Breast epithelium (tissue), 3 donors: ENCODE data around the gene KIF21A.

Source experiments
- POLR2A ChIP-seq: fragments of 450-650 bp; IDR thresholded peaks from one replicate; pipeline ENCODE4 v1.6.1; 2016; ENCODE audit warnings: antibody characterized with exemption, mild to moderate bottlenecking, moderate library complexity
- POLR2AphosphoS5 ChIP-seq, 3 donors: sonication (generic); formaldehyde crosslinking; IDR thresholded peaks; one replicate each; pipeline ENCODE4 v1.6.1; 2017; ENCODE audit warnings: antibody characterized with exemption in 3 of 3
- TF ChIP-seq, protein P1 (sequence below), 3 donors: fragments of 450-650 bp; IDR thresholded peaks; one replicate each; pipeline ENCODE4 v1.5.1; 2016 to 2017; ENCODE audit warnings: antibody characterized with exemption in 3 of 3, mild to moderate bottlenecking in 3 of 3, moderate library complexity in 3 of 3

DNA sequence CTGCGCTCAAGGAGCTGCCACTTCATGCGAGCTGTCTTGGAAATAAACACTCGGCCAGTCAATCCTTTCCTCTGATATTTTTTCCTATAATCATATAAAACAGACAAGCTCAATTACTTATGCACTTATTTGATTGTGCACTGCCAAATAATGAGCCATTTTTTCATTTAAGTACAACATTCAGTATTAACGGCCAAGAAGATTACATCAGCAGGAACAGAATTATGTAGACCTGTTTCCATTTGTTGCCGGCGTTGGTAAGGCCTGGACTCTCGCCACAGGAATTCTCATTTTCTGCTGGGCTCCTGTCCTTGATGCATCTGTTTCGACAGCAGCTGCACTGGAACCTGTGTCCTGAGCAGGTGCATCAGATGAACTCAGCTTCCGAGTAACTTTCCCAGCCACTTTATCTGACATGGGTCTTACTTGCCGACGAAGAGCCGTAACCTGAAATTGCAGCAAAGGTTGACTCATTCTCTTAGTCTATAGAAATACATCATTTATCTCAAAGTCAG is 110.2 kb downstream of the KIF21A start:
- TF ChIP-seq, protein P1, sequence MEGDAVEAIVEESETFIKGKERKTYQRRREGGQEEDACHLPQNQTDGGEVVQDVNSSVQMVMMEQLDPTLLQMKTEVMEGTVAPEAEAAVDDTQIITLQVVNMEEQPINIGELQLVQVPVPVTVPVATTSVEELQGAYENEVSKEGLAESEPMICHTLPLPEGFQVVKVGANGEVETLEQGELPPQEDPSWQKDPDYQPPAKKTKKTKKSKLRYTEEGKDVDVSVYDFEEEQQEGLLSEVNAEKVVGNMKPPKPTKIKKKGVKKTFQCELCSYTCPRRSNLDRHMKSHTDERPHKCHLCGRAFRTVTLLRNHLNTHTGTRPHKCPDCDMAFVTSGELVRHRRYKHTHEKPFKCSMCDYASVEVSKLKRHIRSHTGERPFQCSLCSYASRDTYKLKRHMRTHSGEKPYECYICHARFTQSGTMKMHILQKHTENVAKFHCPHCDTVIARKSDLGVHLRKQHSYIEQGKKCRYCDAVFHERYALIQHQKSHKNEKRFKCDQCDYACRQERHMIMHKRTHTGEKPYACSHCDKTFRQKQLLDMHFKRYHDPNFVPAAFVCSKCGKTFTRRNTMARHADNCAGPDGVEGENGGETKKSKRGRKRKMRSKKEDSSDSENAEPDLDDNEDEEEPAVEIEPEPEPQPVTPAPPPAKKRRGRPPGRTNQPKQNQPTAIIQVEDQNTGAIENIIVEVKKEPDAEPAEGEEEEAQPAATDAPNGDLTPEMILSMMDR (IDR thresholded peaks at IDR 0.05), result no peak
- TF ChIP-seq POLR2AphosphoS5 (IDR thresholded peaks at IDR 0.05), result no peak
- TF ChIP-seq POLR2A, result no peak
